B cell (primary cell): ENCODE results near the gene PRDM11. TPM values are rescaled to one million over a fixed set of nuclear protein-coding genes. Genes with fewer than 3 reads are reported as not detected.

Experiments used
- ATAC-seq: fragments of 200-7000 bp; cut with Tn5 transposase; one replicate; pipeline ENCODE4 v1.10.0; 2021; ENCODE audit warnings: low read depth, mild to moderate bottlenecking, moderate number of reproducible peaks, moderate library complexity
- CTCF ChIA-PET: fragments of 350-600 bp; sonication (Branson Sonifier 250); formaldehyde crosslinking; loops from one replicate; lab custom pipeline; 2021; ENCODE audit warnings: antibody characterized with exemption, inconsistent platforms; lab: Charles Lee
- POLR2A ChIA-PET: fragments of 350-600 bp; sonication (Branson Sonifier 250); formaldehyde crosslinking; loops from one replicate; lab custom pipeline; 2021; ENCODE audit warnings: antibody characterized with exemption; lab: Charles Lee
- DNase-seq: peaks from one replicate; pipeline ENCODE4 v3.0.0; 2013
- H2AFZ ChIP-seq: 2 replicates; pipeline ENCODE4 v1.6.1; 2012; ENCODE audit warnings: mild to moderate bottlenecking, low read depth, low read length; ENCODE audit not compliant: insufficient read depth, poor library complexity, severe bottlenecking
- H3K27ac ChIP-seq, 2 donors: 1 replicate in 1 of 2; 2 replicates in 1 of 2; pipeline ENCODE4 v1.5.1; 2012 to 2013; ENCODE audit warnings: low read length in 2 of 2, mild to moderate bottlenecking in 2 of 2, moderate library complexity in 1 of 2
- H3K27me3 ChIP-seq, 4 experiments: fragments of 200-600 bp in 1 of 4; sonication (generic) in 1 of 4; replicated peaks in 1 of 4; 1 replicate in 2 of 4; 2 replicates in 2 of 4; pipeline versions ENCODE4 v1.6.1 to v1.7.0; 2013 to 2016; ENCODE audit warnings: low read length in 3 of 4, mild to moderate bottlenecking in 2 of 4, mixed read lengths in 1 of 4, moderate library complexity in 1 of 4; ENCODE audit not compliant: insufficient read depth in 4 of 4, control insufficient read depth in 3 of 4; ENCODE audit errors: control extremely low read depth in 1 of 4
- H3K36me3 ChIP-seq, 2 experiments: replicated peaks in 1 of 2; 1 replicate in 1 of 2; 2 replicates in 1 of 2; pipeline versions ENCODE4 v1.6.1 to v1.7.1; 2013; ENCODE audit warnings: low read length in 1 of 2; ENCODE audit not compliant: insufficient read depth in 2 of 2, control insufficient read depth in 1 of 2; ENCODE audit errors: control extremely low read depth in 1 of 2, extremely low read depth in 1 of 2
- H3K4me1 ChIP-seq, 2 donors: fragments of 200-600 bp in 1 of 2; sonication (generic) in 1 of 2; 1 replicate in 1 of 2; 2 replicates in 1 of 2; pipeline versions ENCODE4 v1.5.1 to v1.6.1; 2013 to 2017; ENCODE audit warnings: low read length in 2 of 2; ENCODE audit not compliant: control insufficient read depth in 2 of 2, insufficient read depth in 2 of 2
- H3K4me2 ChIP-seq: replicated peaks from 2 replicates; pipeline ENCODE3; 2012; ENCODE audit warnings: mild to moderate bottlenecking, low read depth, low read length; ENCODE audit not compliant: poor library complexity, severe bottlenecking
- H3K4me3 ChIP-seq, 5 experiments: fragments of 200-600 bp in 1 of 5; sonication (generic) in 1 of 5; 1 replicate in 3 of 5; 2 replicates in 2 of 5; pipeline versions ENCODE4 v1.5.1 to v1.7.0; 2011 to 2016; ENCODE audit warnings: low read length in 4 of 5, mild to moderate bottlenecking in 4 of 5, low read depth in 2 of 5, control low read depth in 1 of 5, moderate library complexity in 1 of 5; ENCODE audit not compliant: insufficient read depth in 1 of 5; ENCODE audit errors: control extremely low read depth in 1 of 5, extremely low read depth in 1 of 5
- H3K79me2 ChIP-seq: fragments of 200-600 bp; sonication (generic); one replicate; pipeline ENCODE4 v1.6.0; 2016; ENCODE audit warnings: low read length; ENCODE audit not compliant: control insufficient read depth, insufficient read depth
- H3K9ac ChIP-seq: fragments of 200-600 bp; sonication (generic); 2 replicates; pipeline ENCODE4 v1.6.1; 2017; ENCODE audit warnings: mild to moderate bottlenecking, low read length, moderate library complexity
- H3K9me3 ChIP-seq, 3 donors: one replicate each; pipeline versions ENCODE4 v1.6.1 to v1.7.1; 2013; ENCODE audit warnings: low read length in 2 of 3; ENCODE audit not compliant: control insufficient read depth in 2 of 3, insufficient read depth in 1 of 3; ENCODE audit errors: control extremely low read depth in 1 of 3
- H4K20me1 ChIP-seq: 2 replicates; pipeline ENCODE4 v1.6.0; 2012; ENCODE audit warnings: mild to moderate bottlenecking, low read length; ENCODE audit not compliant: insufficient read depth, control insufficient read depth, poor library complexity, severe bottlenecking
- H3K27ac Mint-ChIP-seq: one replicate; pipeline ENCODE4 v1.8.0; 2021; ENCODE audit warnings: mixed read lengths
- H3K27me3 Mint-ChIP-seq: one replicate; pipeline ENCODE4 v1.8.0; 2021; ENCODE audit warnings: mixed read lengths
- H3K4me1 Mint-ChIP-seq: one replicate; pipeline ENCODE4 v1.8.0; 2021; ENCODE audit warnings: mixed read lengths
- H3K4me3 Mint-ChIP-seq: one replicate; pipeline ENCODE4 v1.8.0; 2021; ENCODE audit warnings: mixed read lengths
- H3K9me3 Mint-ChIP-seq: one replicate; pipeline ENCODE4 v1.8.0; 2022; ENCODE audit warnings: mixed read lengths; ENCODE audit not compliant: insufficient read depth
- EZH2 ChIP-seq: IDR thresholded peaks from 2 replicates; pipeline ENCODE4 v1.6.1; 2012; ENCODE audit warnings: borderline replicate concordance, low read depth, mild to moderate bottlenecking, moderate library complexity, low read length; ENCODE audit not compliant: insufficient read depth, poor library complexity, severe bottlenecking
- WGBS: methylation state at CpG from one replicate; pipeline ENCODE4 v1.1.5; 2013; ENCODE audit warnings: missing lambda C conversion rate; ENCODE audit not compliant: insufficient coverage; 5-methylcytosine and 5-hydroxymethylcytosine counted together
- intact Hi-C: fragments of 100-400 bp; cut with micrococcal nuclease; formaldehyde crosslinking; loops from one replicate; pipeline ENCODE4 v1.10.0; 2022
- polyA minus RNA-seq: library from RNA; depleted of rRNA, polyadenylated mRNA; stranded (reverse); fragments of >200 nt; gene quantifications from 2 replicates; pipeline ENCODE4 v1.2.3, GENCODE V29; 2012
- polyA plus RNA-seq: library from polyadenylated mRNA; depleted of rRNA; stranded (reverse); fragments of >200 nt; gene quantifications from 2 replicates; pipeline ENCODE4 v1.2.3, GENCODE V29; 2012
- total RNA-seq, 2 donors: library from RNA; stranded (reverse); fragments of 120-200 nt in 1 of 2; gene quantifications; 1 replicate in 1 of 2; 2 replicates in 1 of 2; pipeline versions ENCODE4 v1.2.3 to v1.2.4, GENCODE V29; 2013 to 2022
- TF ChIP-seq, protein P1 (sequence below): fragments of 200-600 bp; IDR thresholded peaks from one replicate; pipeline ENCODE4 v1.8.0; 2022; ENCODE audit warnings: antibody characterized with exemption, mild to moderate bottlenecking

PRDM11 gene
- total RNA-seq = 25.3 and 26.2 TPM in 2 replicates
- total RNA-seq (2013) = 7.2 TPM
- polyA plus RNA-seq = 7.1 and 9.5 TPM in 2 replicates
- 11.0 and 12.4 TPM in 2 replicates for polyA minus RNA-seq

DNA sequence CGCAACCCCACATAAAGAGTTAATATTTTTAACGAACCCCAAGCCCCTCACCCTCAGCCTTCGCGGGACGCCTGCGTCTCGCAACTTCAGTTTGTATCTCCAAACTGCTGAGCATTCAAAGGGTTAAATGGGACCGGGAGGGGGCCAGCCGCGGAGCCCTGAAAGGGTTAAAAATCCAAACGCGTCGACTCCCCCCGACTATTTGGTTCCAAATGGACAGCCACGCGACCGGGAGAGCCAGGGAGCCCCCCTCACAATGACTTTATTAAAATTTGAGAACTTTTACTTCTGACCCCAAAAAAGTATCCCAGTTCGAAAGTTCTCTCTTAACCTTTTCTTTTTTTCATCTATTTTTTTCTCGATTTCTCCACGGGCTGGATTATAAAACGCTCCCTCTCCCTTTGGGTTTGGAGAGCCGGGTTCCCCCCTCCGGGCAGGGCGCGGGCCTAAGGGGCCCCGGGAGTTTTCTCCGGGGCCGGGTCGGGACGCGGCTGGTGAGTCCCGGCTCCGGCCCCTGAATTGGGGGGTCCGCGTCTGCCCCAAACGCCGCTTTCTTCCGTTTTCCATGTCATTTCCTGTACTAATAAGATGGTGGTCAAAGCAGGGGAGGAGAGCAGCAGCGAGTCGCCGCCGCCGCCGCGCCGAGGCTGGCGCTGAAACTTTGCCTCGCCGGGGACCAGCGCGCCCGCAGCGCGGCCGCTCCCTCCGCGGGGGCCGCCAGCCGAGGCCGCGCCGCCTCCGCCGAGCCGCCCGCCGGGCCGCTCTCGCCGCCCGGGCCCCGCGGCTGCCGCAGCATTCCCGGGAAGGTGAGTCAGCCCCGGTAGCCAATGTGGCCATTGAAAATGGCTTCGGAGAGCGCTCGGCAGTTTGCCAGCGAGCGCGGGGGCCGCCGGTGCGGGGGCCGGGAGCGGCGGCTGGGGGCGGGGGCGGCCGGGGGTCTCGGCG is at the start of gene PRDM11:
PRDM11 (plus strand) TSS at position 568 of the 945 bp plus-strand sequence. CDS start 35,128 bp downstream, outside the sequence.
- WGBS = under 1% methylated on average over 88 of the region's 93 CpGs
- Histone ChIP-seq H3K36me3 (no peaks in the 10 kb centered on the region), H3K9ac (peak within 1 kb of the TSS; percentile 89), H4K20me1 (peaks cover 32% of the 10 kb centered on the region), H3K27me3 (peaks cover 0 to 12% (median 8%) of the 10 kb centered on the region in 4 experiments), H3K27ac (peak within 1 kb of the TSS; percentile 86 to 91), H3K4me3 (peak within 1 kb of the TSS; percentile 60 to 92 (median 72)), H3K79me2 (peaks cover 53% of the 10 kb centered on the region), H3K4me1 (peaks cover 19 to 27% of the 10 kb centered on the region in 2 donors), H3K4me2 (peak within 1 kb of the TSS; percentile 96), H2AFZ (peak within 1 kb of the TSS; percentile 91), H3K9me3 (peaks cover 0 to 8% (median 0%) of the 10 kb centered on the region in 3 donors)
- DNase-seq = peak; percentile 77
- H3K4me1 Mint-ChIP-seq = peaks cover 40% of the 10 kb centered on the region
- no peaks in the 10 kb centered on the region for H3K9me3 Mint-ChIP-seq
- ChIA-PET POLR2A (interaction anchor here (0.9 kb wide), 1 partner anchor 117 kb away, joined by 3 read pairs; no protein-coding TSS in a partner anchor), CTCF (interaction anchor here (0.7 kb wide), 1 partner anchor 36 kb away, joined by 3 read pairs; no protein-coding TSS in a partner anchor)
- ATAC-seq = peak; percentile 37
- intact Hi-C loops = loop anchor here (1.0 to 5.0 kb wide), 8 partner anchors 32 to 1556 kb away; partner anchors contain the start of genes ARHGAP1, CD82, TP53I11 and ZNF408
- H3K27ac Mint-ChIP-seq = peak within 1 kb of the TSS; percentile 95
- H3K4me3 Mint-ChIP-seq = peak within 1 kb of the TSS; percentile 92
- TF ChIP-seq EZH2 = no peak
- TF ChIP-seq, protein P1, sequence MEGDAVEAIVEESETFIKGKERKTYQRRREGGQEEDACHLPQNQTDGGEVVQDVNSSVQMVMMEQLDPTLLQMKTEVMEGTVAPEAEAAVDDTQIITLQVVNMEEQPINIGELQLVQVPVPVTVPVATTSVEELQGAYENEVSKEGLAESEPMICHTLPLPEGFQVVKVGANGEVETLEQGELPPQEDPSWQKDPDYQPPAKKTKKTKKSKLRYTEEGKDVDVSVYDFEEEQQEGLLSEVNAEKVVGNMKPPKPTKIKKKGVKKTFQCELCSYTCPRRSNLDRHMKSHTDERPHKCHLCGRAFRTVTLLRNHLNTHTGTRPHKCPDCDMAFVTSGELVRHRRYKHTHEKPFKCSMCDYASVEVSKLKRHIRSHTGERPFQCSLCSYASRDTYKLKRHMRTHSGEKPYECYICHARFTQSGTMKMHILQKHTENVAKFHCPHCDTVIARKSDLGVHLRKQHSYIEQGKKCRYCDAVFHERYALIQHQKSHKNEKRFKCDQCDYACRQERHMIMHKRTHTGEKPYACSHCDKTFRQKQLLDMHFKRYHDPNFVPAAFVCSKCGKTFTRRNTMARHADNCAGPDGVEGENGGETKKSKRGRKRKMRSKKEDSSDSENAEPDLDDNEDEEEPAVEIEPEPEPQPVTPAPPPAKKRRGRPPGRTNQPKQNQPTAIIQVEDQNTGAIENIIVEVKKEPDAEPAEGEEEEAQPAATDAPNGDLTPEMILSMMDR = no peak
- H3K27me3 Mint-ChIP-seq = peaks cover 12% of the 10 kb centered on the region
